HG02885 (cell line): ENCODE data around the gene ZKSCAN1.
A peak's percentile ranks its signal among the peaks of the same experiment; 100 is the strongest.

Experiments used
- ATAC-seq: cut with Tn5 transposase; IDR thresholded peaks from one replicate; pipeline ENCODE4 v1.9.1; 2021; ENCODE audit warnings: mild to moderate bottlenecking; ENCODE audit not compliant: unreplicated experiment, poor library complexity

Gene ZKSCAN1

DNA sequence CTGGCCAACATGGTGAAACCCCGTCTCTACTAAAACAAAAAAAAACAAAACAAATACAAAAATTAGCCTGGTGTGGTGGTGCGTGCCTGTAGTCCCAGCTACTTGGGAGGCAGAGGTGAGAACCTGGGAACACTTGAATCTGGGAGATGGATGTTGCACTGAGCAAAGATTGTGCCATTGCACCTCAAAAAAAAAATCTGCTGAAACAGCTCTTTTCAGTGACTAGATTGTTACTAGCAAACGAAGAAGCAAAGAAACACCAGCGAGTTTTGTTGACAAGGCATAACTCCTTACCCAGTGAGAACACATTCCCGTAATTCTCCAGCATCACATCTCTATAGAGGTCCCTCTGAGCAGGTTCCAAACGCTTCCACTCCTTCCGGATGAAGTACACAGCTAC lies 59.4 kb downstream of the ZKSCAN1 start:
- no peak for ATAC-seq

- no peak for ATAC-seq
These were observed 60.0 kb downstream of the ZKSCAN1 start for GRCh38 chr7:100075418-100075817.

- ATAC-seq, result no peak
These were observed 61.8 kb downstream of the ZKSCAN1 start for GRCh38 chr7:100077205-100077604.

GRCh38 chr7:100079024-100079560 lies 63.7 kb downstream of the ZKSCAN1 start:
- ATAC-seq, result no peak

DNA sequence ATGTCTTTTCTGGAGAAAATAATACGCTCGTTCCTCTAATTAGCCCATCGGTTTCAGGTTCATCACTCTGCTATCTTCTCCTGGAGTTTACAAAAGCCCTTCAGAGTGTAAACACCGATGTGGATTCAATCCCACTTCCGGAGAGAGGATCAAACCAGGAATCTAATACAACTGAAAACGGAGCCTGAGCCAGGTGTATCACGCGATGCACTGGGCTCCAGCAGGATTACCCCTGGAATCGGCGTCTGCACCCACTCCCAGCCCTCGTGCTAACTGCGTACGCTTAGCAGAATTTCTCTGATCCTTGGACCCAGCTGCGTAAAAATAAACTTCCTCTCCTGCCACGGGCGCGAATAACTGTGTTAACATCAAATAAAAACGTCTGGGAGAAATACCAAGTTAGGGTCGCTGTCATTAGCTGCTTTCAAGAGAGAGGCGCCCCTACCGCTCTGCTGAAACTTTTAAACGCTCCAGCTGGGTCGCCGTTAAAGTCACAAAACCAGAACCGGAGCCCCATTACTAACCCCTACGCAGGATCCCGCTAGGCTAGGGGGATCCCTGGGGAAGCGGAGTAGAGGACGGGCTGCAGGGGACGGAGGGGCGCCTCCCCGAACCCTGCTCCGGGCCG lies 65.6 kb downstream of the ZKSCAN1 start:
- no peak for ATAC-seq

- peak; percentile 89 for ATAC-seq
These were observed 66.2 kb downstream of the ZKSCAN1 start, which contains the start of gene ZNF3 for GRCh38 chr7:100081535-100082102. TSS of gene ZNF3 (minus strand) at chr7:100081723. CDS start at chr7:100077357, 4,366 bp downstream.

DNA sequence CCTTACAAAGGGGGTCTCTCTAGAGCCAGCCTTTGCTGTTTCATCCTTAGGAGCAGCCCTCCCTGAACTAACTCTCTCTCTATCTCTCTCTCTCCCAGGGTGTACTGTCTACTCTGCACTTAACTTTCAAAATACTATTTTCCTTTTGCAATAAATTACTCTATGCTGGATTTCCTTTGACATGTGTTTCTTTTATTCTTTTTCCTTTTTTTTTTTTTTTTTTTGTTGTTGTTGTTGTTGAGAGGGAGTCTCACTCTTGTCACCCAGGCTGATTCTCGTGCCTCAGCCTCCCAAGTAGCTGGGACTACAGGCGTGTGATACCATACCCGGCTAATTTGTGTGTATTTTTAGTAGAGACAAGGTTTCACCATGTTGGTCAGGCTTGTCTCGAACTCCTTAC lies 67.6 kb downstream of the ZKSCAN1 start:
- no peak for ATAC-seq

- ATAC-seq, result no peak
These were observed 70.1 kb downstream of the ZKSCAN1 start for GRCh38 chr7:100085515-100085914.

- ATAC-seq, result no peak
These were observed 71.8 kb downstream of the ZKSCAN1 start for GRCh38 chr7:100087055-100087750.

DNA sequence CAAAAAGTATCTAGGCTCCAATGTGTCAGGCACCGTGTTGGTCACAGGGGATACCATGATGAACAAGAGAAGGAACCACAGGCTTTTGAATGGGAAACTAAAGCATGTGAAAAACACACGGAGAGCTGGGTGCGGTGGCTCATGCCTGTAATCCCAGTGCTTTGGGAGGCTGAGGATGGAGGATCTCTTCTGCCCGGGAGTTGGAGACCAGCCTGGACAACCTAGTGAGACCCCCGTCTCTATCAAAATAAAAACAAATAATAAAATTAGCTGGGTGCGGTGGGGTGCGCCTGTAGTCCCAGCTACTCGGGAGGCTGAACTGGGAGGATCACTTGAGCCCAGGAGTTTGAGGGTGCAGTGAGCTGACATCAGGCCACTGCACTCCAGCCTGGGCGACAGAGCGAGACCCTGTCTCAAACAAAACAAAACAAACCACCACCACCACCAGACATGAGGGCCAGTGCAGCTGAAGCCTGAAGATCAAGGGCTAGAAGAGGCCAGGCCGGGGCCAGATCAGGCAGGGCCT lies 72.8 kb downstream of the ZKSCAN1 start:
- ATAC-seq, result peak; percentile 17

DNA sequence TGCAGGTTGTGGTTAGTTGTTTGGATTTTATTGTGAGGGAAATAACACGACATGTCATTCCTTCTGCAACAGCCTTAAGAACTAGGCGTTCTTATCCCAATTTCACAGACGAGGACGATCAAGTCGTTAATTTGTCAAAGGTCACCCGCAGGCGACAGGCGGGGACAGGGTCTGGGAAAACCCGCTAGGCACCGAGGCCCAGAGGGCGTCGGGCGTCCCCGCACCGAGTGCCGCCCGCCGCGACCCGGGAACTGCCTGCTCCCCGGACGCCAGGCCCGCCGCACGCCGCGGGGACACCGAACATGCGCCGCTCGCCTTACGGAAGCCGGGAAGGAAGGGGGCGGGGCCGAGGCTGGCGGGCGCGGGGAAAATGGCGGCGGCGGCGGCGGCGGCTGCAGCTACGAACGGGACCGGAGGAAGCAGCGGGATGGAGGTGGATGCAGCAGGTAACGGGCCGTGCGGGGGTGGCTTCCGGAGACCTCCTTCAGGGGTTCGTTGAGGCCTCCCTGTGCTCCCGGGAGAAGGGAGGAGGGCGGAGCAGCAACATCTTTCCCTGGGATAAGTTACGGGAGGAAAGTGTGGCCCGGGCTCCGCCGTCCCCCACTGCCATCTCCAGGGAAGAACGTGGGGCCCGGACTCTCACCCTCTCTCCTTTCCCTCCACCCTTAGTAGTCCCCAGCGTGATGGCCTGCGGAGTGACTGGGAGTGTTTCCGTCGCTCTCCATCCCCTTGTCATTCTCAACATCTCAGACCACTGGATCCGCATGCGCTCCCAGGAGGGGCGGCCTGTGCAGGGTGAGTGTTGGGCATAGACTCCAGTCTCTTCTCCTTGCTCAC lies 73.4 kb downstream of the ZKSCAN1 start, which contains the start of gene COPS6:
Gene COPS6, plus strand, starts transcription at position 349 of the 837 bp plus-strand sequence. Its CDS starts 22 bp downstream, at position 371.
- ATAC-seq, result peak; percentile 76

DNA sequence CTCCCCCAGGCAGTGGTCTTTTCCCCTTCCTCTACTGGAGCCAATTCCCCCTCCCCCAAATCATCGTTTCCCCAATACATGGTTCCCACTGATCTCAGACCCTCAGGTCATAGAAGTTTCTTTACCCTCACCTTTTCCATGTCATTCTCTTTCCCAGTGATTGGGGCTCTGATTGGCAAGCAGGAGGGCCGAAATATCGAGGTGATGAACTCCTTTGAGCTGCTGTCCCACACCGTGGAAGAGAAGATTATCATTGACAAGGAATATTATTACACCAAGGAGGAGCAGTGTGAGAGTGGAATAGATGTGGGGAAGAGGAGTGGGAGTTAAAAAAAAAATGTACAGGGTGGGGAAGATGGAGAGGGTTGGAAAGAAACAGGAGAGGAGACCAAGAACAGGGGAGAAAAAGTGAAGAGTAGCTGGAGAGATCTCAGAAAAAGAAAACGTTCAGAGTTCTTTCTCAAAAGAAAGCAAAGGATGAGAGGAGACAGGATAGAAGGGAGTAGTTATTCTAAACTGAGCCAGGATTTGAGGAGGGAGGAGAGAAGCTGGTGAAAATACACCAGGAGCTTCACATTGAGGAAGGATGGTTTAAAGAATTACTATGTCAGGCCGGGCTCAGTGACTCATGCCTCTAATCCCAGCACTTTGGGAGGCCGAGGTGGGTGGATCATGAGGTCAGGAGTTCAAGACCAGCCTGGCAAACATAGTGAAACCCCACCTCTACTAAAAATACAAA lies 74.2 kb downstream of the ZKSCAN1 start:
- ATAC-seq, result no peak

DNA sequence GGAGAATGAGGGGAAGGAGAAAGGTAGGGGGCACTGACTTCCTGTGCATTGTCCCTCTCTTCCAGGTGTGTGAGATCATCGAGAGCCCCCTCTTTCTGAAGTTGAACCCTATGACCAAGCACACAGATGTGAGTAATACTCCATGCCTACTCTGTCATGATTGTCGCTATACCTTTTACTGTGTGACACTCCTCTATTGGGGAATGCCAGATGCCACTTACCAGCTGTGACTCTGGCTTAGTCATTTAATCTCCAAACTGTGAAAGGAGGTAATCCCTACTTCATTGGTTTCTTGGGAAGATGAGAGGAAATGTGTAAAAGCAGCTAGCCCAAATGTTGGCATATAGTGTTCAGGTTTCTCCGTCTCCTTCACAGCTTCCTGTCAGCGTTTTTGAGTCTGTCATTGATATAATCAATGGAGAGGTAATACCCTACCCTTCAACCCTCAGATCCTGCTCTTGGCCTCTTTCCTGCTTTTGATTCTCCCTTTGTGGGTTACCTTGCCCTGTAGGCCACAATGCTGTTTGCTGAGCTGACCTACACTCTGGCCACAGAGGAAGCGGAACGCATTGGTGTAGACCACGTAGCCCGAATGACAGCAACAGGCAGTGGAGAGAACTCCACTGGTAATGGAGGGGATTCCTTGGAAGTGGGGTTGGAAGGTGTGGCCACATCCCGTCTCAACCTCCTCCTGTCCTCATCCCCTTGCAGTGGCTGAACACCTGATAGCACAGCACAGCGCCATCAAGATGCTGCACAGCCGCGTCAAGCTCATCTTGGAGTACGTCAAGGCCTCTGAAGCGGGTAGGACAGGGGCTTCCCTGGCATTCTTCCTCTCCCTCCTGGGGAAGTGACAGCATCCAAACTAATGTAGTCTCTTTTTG lies 75.4 kb downstream of the ZKSCAN1 start:
- ATAC-seq, result no peak
